CD4-positive, CD25-positive, alpha-beta regulatory T cell (primary cell): ENCODE results near the gene ZNF625. TPM values are rescaled to one million over a fixed set of nuclear protein-coding genes. Genes with fewer than 3 reads are reported as not detected.

Experiments
- ATAC-seq, 2 donors: fragments of 150-1000 bp; cut with Tn5 transposase; one replicate each; pipeline ENCODE4 v1.10.0; 2021; ENCODE audit warnings: low read depth in 2 of 2, moderate number of reproducible peaks in 2 of 2, moderate library complexity in 1 of 2
- DNase-seq, 3 donors: peaks; one replicate each; pipeline versions ENCODE4 v3.0.0 to v3.0.0-alpha.2; 2012 to 2022; ENCODE audit warnings: mixed read lengths in 1 of 3
- H3K27ac ChIP-seq: one replicate; pipeline ENCODE4 v1.7.0; 2013; ENCODE audit warnings: mild to moderate bottlenecking, low read length; ENCODE audit not compliant: insufficient read depth, poor library complexity, severe bottlenecking
- H3K27me3 ChIP-seq: one replicate; pipeline ENCODE4 v1.7.0; 2013; ENCODE audit warnings: low read length; ENCODE audit not compliant: control insufficient read depth, insufficient read depth
- H3K36me3 ChIP-seq: one replicate; pipeline ENCODE4 v1.7.0; 2013; ENCODE audit warnings: mild to moderate bottlenecking, low read length, moderate library complexity; ENCODE audit not compliant: control insufficient read depth, insufficient read depth
- H3K4me1 ChIP-seq: 2 replicates; pipeline ENCODE4 v1.7.0; 2013; ENCODE audit warnings: mild to moderate bottlenecking, low read length; ENCODE audit not compliant: insufficient read depth, control insufficient read depth, poor library complexity, severe bottlenecking
- H3K4me3 ChIP-seq: one replicate; pipeline ENCODE4 v1.7.0; 2013; ENCODE audit warnings: low read depth, mild to moderate bottlenecking, low read length, moderate library complexity
- H3K9me3 ChIP-seq, 2 experiments: 1 replicate in 1 of 2; 2 replicates in 1 of 2; pipeline ENCODE4 v1.7.0; 2013; ENCODE audit warnings: low read length in 2 of 2, mild to moderate bottlenecking in 1 of 2, moderate library complexity in 1 of 2; ENCODE audit not compliant: control insufficient read depth in 2 of 2
- H3K27ac Mint-ChIP-seq, 3 donors: one replicate each; pipeline ENCODE4 v1.8.0; 2020 to 2022; ENCODE audit warnings: mild to moderate bottlenecking in 3 of 3, mixed read lengths in 3 of 3, moderate library complexity in 2 of 3
- H3K27me3 Mint-ChIP-seq: one replicate; pipeline ENCODE4 v1.8.0; 2022; ENCODE audit warnings: mild to moderate bottlenecking, mixed read lengths
- H3K36me3 Mint-ChIP-seq: one replicate; pipeline ENCODE4 v1.8.0; 2020; ENCODE audit warnings: mixed read lengths
- H3K4me1 Mint-ChIP-seq, 4 donors: one replicate each; pipeline ENCODE4 v1.8.0; 2020 to 2022; ENCODE audit warnings: mixed read lengths in 4 of 4, mild to moderate bottlenecking in 1 of 4
- H3K4me3 Mint-ChIP-seq, 4 donors: one replicate each; pipeline ENCODE4 v1.8.0; 2020 to 2022; ENCODE audit warnings: mild to moderate bottlenecking in 4 of 4, mixed read lengths in 4 of 4, moderate library complexity in 3 of 4
- H3K9me3 Mint-ChIP-seq, 7 donors: one replicate each; pipeline ENCODE4 v1.8.0; 2020 to 2022; ENCODE audit warnings: mixed read lengths in 7 of 7, mild to moderate bottlenecking in 3 of 7, moderate library complexity in 2 of 7
- polyA plus RNA-seq, 4 donors: library from polyadenylated mRNA; unstranded; fragments of 300-500 nt; fragmentation: Illumina TruSeq; gene quantifications; one replicate each; pipeline ENCODE4 v1.2.3, GENCODE V29; 2021
- total RNA-seq: library from RNA; stranded (reverse); gene quantifications from one replicate; pipeline ENCODE4 v1.2.3, GENCODE V29; 2022

Gene ZNF625
- total and polyA plus RNA-seq, 5 donors from 2014 or later: 0.24 to 2.7 (median 1.4) TPM

DNA sequence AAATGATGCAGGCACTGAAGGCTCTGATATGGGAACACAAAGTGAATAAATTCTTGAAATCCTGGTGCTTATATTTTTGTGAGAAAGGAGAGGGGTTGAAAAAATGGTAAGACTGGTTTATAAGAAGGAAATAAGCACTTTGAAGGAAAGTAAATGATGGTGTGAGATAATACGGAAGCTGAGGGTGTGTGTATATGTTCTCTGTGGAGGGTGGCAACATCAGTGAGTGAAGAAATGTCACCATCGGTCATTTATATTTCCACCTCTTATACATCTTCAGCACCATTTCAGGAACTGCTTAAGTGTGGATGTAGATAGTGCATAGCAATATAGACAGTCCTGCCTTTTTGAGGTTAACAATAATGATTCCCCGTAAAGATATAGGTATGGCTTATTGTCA, 23.8 kb upstream of the ZNF625 start:
- no peaks in the 10 kb centered on the region for H3K27me3 ChIP-seq
- Mint-ChIP-seq H3K4me3 (no peak overlapping the region), H3K36me3 (peaks cover 62% of the 10 kb centered on the region), H3K27ac (no peak overlapping the region), H3K9me3 (peaks cover 0 to 80% (median 20%) of the 10 kb centered on the region in 7 donors), H3K4me1 (peaks cover 0 to 24% (median 13%) of the 10 kb centered on the region in 4 donors), H3K27me3 (no peaks in the 10 kb centered on the region)
- no peak for ATAC-seq
- no peak overlapping the region for H3K27ac ChIP-seq
- peaks cover 65 to 96% of the 10 kb centered on the region in 2 experiments for H3K9me3 ChIP-seq
- DNase-seq: no peak
- H3K4me3 ChIP-seq: no peak overlapping the region
- H3K36me3 ChIP-seq: peaks cover 69% of the 10 kb centered on the region
- H3K4me1 ChIP-seq: no peaks in the 10 kb centered on the region

DNA sequence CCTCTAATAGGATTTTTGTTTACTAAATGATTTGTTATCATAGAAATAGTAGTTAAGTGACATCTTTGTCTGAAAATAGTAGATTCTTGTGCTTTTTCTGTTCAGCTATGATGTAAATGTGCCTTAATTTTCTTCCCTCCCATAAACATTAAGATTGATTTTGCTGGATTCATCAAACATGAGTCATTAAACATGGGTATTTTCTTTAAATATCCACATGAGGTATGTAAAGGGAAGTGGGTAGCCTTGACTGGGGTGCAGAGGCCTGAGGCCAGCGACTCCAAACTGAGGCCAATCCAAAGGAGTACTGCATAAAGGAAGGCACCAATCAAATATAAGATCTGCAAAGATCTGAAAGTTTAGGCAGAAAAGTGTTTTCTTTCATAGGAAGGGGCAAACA, 10.1 kb upstream of the ZNF625 start:
- Mint-ChIP-seq H3K9me3 (peaks cover 0 to 12% (median 0%) of the 10 kb centered on the region in 7 donors), H3K4me1 (peaks cover 21 to 65% (median 42%) of the 10 kb centered on the region in 4 donors), H3K4me3 (peak overlapping the region in 3 of 4 donors; percentile 10 to 41 (median 37)), H3K27ac (peak overlapping the region in 1 of 3 donors; percentile 72), H3K27me3 (peaks cover 6% of the 10 kb centered on the region), H3K36me3 (peaks cover 34% of the 10 kb centered on the region)
- Histone ChIP-seq H3K4me1 (peaks cover 22% of the 10 kb centered on the region), H3K4me3 (no peak overlapping the region), H3K9me3 (peaks cover 0 to 3% of the 10 kb centered on the region in 2 experiments), H3K36me3 (peaks cover 32% of the 10 kb centered on the region), H3K27ac (peak overlapping the region; percentile 6), H3K27me3 (no peaks in the 10 kb centered on the region)
- ATAC-seq (no peak), DNase-seq (no peak)

DNA sequence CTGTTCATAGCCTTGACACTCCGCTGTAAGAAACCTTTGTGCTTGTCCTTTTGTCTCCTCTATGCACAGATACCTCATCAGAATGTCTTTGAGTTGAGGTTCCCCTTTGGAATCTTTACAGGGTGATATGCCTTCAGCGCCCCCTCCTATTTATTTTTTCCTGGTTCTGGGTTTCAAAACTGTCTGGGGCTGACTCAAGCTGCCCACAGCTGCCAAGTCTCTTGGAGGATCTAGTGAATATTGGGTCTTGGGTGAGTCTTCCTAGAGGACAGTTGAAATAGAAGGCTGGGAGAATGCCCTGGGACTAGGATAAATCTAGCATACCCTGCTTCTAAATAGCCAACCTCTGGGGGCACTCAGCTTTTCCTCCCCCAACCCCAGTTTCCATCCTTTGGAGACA, 7.3 kb upstream of the ZNF625 start:
- H3K9me3 Mint-ChIP-seq: peaks cover 0 to 8% (median 0%) of the 10 kb centered on the region in 7 donors

DNA sequence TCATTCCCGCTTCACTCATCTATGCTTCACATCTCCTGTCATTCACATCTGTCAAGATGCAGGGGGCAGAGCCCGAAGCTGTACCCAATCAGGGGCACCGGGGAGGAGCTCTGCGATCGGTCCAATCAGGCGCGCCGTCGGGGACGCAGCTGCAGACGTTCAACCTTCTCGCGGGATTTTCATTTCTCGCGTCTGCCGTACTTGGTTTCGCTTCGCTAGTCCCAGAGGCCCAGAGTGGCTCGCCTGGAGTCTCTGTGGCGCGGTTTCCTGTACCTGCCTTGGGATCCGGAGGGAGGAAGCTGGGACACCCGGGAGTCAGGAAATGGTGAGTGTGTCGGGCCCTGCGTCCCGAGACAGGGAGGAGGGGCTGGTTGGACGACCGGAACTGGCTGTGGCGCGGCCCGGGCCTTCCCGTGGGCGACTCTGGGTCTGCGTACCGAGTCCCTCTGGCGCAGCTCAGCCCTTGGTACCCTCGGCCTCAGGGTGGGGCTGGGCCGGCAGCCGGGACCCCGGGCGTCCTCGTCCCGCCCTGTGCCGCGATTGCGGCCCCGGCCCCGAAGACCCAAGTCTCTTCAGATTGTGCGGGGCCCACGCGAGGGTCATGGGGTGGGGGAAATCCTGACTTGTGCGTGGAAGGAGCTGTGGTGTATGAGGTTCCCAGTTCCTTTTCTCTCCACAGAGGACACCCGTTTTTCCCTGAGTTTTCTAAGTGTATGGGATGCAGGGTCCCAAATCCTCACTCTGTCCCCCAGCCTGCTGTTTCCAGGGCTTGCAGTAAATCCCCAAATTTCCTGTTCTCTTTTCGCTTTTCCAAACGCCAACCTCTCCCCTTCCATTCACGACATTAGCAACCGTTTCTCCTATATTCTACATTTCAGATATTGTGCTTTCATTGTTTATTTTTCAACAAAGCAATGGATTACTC, 6.6 kb upstream of the ZNF625 start, which contains the start of gene ZNF136:
ZNF136 (plus strand) TSS at position 215 of the 925 bp plus-strand sequence; CDS start at position 323, 108 bp downstream.
- DNase-seq: peak; percentile 88 to 97 (median 92)

More for the DNA sequence above, 7.3 kb upstream of the ZNF625 start:
- H3K4me1 Mint-ChIP-seq: peaks cover 21 to 57% (median 38%) of the 10 kb centered on the region in 4 donors
- peaks cover 6% of the 10 kb centered on the region for H3K27me3 Mint-ChIP-seq
- H3K27ac ChIP-seq: peak overlapping the region; percentile 93
- no peak for DNase-seq
- peaks cover 22% of the 10 kb centered on the region for H3K4me1 ChIP-seq
- H3K27ac Mint-ChIP-seq: peak overlapping the region; percentile 83 to 96 (median 96)
- peak overlapping the region; percentile 91 to 96 (median 92) for H3K4me3 Mint-ChIP-seq
- peaks cover 18% of the 10 kb centered on the region for H3K36me3 ChIP-seq
- peaks cover 17% of the 10 kb centered on the region for H3K36me3 Mint-ChIP-seq
- H3K9me3 ChIP-seq: no peaks in the 10 kb centered on the region
- no peak for ATAC-seq
- H3K27me3 ChIP-seq: no peaks in the 10 kb centered on the region
- peak overlapping the region; percentile 77 for H3K4me3 ChIP-seq

DNA sequence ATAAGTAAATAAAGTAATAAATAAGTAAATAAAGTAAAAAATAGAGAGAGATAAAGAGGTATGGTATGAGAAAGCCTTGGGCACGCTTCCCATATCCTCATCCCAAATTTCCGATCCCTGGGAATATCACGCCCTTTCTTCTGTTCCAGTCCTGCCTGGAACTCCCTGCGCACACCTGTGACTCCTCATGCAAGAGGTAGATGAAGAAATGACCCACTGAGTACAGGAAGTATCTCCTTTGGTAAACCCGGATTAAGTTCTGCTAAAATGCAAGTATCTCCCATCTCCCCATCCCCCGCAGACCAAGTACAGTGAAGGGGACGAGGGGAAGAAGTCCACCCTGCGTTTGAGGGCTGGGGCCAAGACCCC, 6.0 kb upstream of the ZNF625 start:
- Histone ChIP-seq H3K4me3 (peak overlapping the region; percentile 77), H3K9me3 (no peaks in the 10 kb centered on the region), H3K27ac (peak overlapping the region; percentile 93), H3K4me1 (peaks cover 22% of the 10 kb centered on the region), H3K27me3 (no peaks in the 10 kb centered on the region), H3K36me3 (peaks cover 12% of the 10 kb centered on the region)
- peaks cover 17% of the 10 kb centered on the region for H3K36me3 Mint-ChIP-seq
- H3K4me3 Mint-ChIP-seq: peak overlapping the region; percentile 91 to 98 (median 95)
- H3K9me3 Mint-ChIP-seq: peaks cover 0 to 5% (median 0%) of the 10 kb centered on the region in 7 donors
- ATAC-seq (peak; percentile 4 to 5), DNase-seq (no peak)
- H3K27me3 Mint-ChIP-seq: peaks cover 6% of the 10 kb centered on the region
- peaks cover 21 to 53% (median 35%) of the 10 kb centered on the region in 4 donors for H3K4me1 Mint-ChIP-seq
- H3K27ac Mint-ChIP-seq: peak overlapping the region; percentile 96 to 97 (median 96)

More for the DNA sequence above, 6.6 kb upstream of the ZNF625 start, which contains the start of gene ZNF136:
- H3K36me3 ChIP-seq: peaks cover 13% of the 10 kb centered on the region
- peak within 1 kb of the TSS; percentile 93 for H3K27ac ChIP-seq
- peak; percentile 99 to 100 for ATAC-seq
- peaks cover 22% of the 10 kb centered on the region for H3K4me1 ChIP-seq
- Mint-ChIP-seq H3K36me3 (peaks cover 17% of the 10 kb centered on the region), H3K27me3 (peaks cover 6% of the 10 kb centered on the region), H3K27ac (peak within 1 kb of the TSS; percentile 96 to 97 (median 96)), H3K9me3 (peaks cover 0 to 5% (median 0%) of the 10 kb centered on the region in 7 donors), H3K4me3 (peak within 1 kb of the TSS; percentile 91 to 98 (median 96)), H3K4me1 (peaks cover 21 to 55% (median 37%) of the 10 kb centered on the region in 4 donors)
- H3K27me3 ChIP-seq: no peaks in the 10 kb centered on the region
- H3K9me3 ChIP-seq: no peaks in the 10 kb centered on the region
- peak within 1 kb of the TSS; percentile 77 for H3K4me3 ChIP-seq

DNA sequence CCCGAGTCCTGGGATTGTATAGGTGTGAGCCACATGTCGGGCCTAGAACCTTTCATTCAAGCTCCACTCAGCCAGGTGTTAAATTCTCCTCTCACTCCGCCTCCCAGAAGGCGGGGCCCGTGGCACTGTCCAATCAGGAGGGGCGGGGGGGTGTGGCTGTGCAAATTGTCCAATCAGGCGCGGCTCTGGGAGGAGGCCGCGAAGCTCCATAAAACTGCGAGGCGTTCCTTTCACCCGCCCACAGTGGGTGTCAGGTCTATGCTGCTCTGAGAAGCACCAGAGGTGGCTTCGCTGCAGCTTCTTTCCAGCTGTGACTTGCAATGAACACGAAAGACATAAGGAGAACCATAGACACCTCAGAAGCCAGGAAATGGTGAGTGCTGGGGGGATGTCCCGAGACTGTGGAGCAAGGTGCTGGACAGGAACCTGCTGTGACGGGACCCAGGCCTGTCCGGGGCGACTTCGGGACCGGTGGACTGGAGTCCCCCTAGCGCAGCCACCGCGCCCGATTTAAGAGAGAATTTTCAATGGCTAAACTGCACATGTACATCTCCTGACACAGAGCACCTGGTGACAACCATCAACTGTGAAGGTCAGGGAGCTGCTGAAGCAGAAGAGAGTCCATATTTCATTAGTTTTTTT, 3.4 kb upstream of the ZNF625 start:
- peaks cover 4% of the 10 kb centered on the region for H3K36me3 Mint-ChIP-seq
- peaks cover 17 to 46% (median 26%) of the 10 kb centered on the region in 4 donors for H3K4me1 Mint-ChIP-seq
- H3K27me3 Mint-ChIP-seq: peaks cover 6% of the 10 kb centered on the region
- H3K4me1 ChIP-seq: peaks cover 36% of the 10 kb centered on the region
- ATAC-seq (no peak), DNase-seq (no peak)
- H3K27ac ChIP-seq: no peak overlapping the region
- peak overlapping the region in 2 of 4 donors; percentile 9 to 69 for H3K4me3 Mint-ChIP-seq
- peaks cover 4% of the 10 kb centered on the region for H3K36me3 ChIP-seq
- H3K9me3 Mint-ChIP-seq: peaks cover 0 to 2% (median 0%) of the 10 kb centered on the region in 7 donors
- H3K4me3 ChIP-seq: no peak overlapping the region
- H3K27me3 ChIP-seq: no peaks in the 10 kb centered on the region
- H3K27ac Mint-ChIP-seq: no peak overlapping the region
- no peaks in the 10 kb centered on the region for H3K9me3 ChIP-seq

DNA sequence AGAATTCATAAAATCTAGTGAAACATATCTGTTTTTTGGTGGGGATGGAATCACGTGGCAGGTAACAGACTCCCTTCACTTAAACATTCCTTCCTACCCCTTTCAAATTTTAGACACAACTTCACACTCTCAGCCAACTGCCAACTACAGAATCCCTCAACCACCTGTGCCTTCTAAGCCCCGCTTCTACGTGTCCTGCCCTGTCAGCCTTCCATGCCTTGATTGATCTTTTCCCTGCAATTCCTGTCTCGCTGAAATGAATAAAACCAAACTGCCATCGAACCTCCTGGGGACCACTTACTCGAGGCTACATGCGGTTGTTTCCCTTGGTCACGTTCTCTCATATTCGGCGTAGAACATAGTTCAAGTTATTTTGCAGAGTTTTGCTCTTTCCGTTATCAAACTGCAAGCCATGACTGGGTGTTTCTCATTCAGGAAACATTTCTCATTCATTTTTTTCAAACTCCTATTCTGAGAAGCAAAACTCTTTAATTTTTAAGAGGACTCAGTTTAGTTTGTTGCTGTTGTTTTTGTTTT, 1.1 kb downstream of the ZNF625 start:
- H3K36me3 ChIP-seq: peaks cover 3% of the 10 kb centered on the region
- Mint-ChIP-seq H3K4me1 (peaks cover 4 to 33% (median 14%) of the 10 kb centered on the region in 4 donors), H3K4me3 (peak overlapping the region; percentile 72 to 94 (median 88)), H3K27ac (peak overlapping the region; percentile 15 to 85 (median 82)), H3K27me3 (no peaks in the 10 kb centered on the region), H3K9me3 (peaks cover 0 to 8% (median under 1%) of the 10 kb centered on the region in 7 donors), H3K36me3 (peaks cover 11% of the 10 kb centered on the region)
- ATAC-seq (no peak), DNase-seq (peak in 1 of 3 donors; percentile 35)
- peaks cover 18% of the 10 kb centered on the region for H3K4me1 ChIP-seq
- H3K27ac ChIP-seq: no peak overlapping the region
- H3K9me3 ChIP-seq: peaks cover 2% of the 10 kb centered on the region in 2 experiments
- no peaks in the 10 kb centered on the region for H3K27me3 ChIP-seq
- H3K4me3 ChIP-seq: peak overlapping the region; percentile 78
